HEK293 (cell line): Measurements from ENCODE around the gene NCOR2.

ENCODE experiments used
- CTCF ChIP-seq: fragments of 450-650 bp; formaldehyde crosslinking; IDR thresholded peaks from 2 replicates; pipeline ENCODE4 v1.5.1; 2016; ENCODE audit warnings: missing biosample characterization, missing genetic modification characterization
- GLIS1 ChIP-seq: fragments of 450-650 bp; formaldehyde crosslinking; IDR thresholded peaks from 2 replicates; pipeline ENCODE4 v1.5.1; 2016; ENCODE audit warnings: missing biosample characterization, missing genetic modification characterization
- ZNF121 ChIP-seq: fragments of 450-650 bp; formaldehyde crosslinking; IDR thresholded peaks from 2 replicates; pipeline ENCODE4 v1.5.1; 2016; ENCODE audit warnings: missing biosample characterization, missing genetic modification characterization
- ZNF146 ChIP-seq: fragments of 450-650 bp; formaldehyde crosslinking; IDR thresholded peaks from 2 replicates; pipeline ENCODE4 v1.5.1; 2016; ENCODE audit warnings: missing biosample characterization, missing genetic modification characterization
- ZNF510 ChIP-seq: fragments of 450-650 bp; formaldehyde crosslinking; IDR thresholded peaks from 2 replicates; pipeline ENCODE4 v1.5.1; 2018; ENCODE audit warnings: mild to moderate bottlenecking, missing genetic modification characterization, missing biosample characterization; ENCODE audit not compliant: insufficient replicate concordance

- TF ChIP-seq GLIS1 (tag by site-specific recombination) (no peak), ZNF121 (tag by site-specific recombination) (no peak), ZNF146 (no peak), ZNF510 (tag by site-specific recombination) (no peak), CTCF (tag by site-specific recombination) (no peak)
Measured at GRCh38 chr12:124601706-124602105, 34.3 kb upstream of the NCOR2 start.
